C4-2B (cell line): Measurements from ENCODE around the gene CETP.

ENCODE experiments used
- H3K27ac ChIP-seq: fragments of 450-650 bp; 2 replicates; pipeline ENCODE4 v1.5.1; 2017
- CTCF ChIP-seq: fragments of 450-650 bp; conservative IDR thresholded peaks from 2 replicates; pipeline ENCODE4 v1.5.1; 2017; ENCODE audit warnings: mild to moderate bottlenecking
- ZFX ChIP-seq: fragments of 450-650 bp; IDR thresholded peaks from 2 replicates; pipeline ENCODE4 v1.6.1; 2017

Gene CETP

GRCh38 chr16:56964243-56965148 is 2.7 kb downstream of the CETP start:
- no peak for TF ChIP-seq ZFX
- TF ChIP-seq CTCF = peak; percentile 99
- H3K27ac ChIP-seq = no peak overlapping the region

- no peak for TF ChIP-seq CTCF
- no peak for TF ChIP-seq ZFX
- H3K27ac ChIP-seq = no peak overlapping the region
These were observed 3.7 kb downstream of the CETP start for GRCh38 chr16:56965149-56966092.

GRCh38 chr16:56966093-56966475 is 4.3 kb downstream of the CETP start:
- no peak for TF ChIP-seq ZFX
- no peak for TF ChIP-seq CTCF

GRCh38 chr16:56967733-56968132 is 6.0 kb downstream of the CETP start:
- no peak overlapping the region for H3K27ac ChIP-seq
- TF ChIP-seq ZFX (no peak), CTCF (no peak)

More at GRCh38 chr16:56966093-56966475, 4.3 kb downstream of the CETP start:
- H3K27ac ChIP-seq = no peak overlapping the region

GRCh38 chr16:56969769-56970168 is 8.0 kb downstream of the CETP start:
- no peak overlapping the region for H3K27ac ChIP-seq
- TF ChIP-seq CTCF = no peak
- TF ChIP-seq ZFX = no peak

GRCh38 chr16:56970934-56971767 is 9.4 kb downstream of the CETP start:
- no peak overlapping the region for H3K27ac ChIP-seq
- TF ChIP-seq ZFX = no peak
- TF ChIP-seq CTCF = no peak
